ENCODE data around the gene BRI3. TPM values are rescaled to one million over a fixed set of nuclear protein-coding genes. Genes with fewer than 3 reads are reported as not detected.

Gene BRI3
- total RNA-seq, 1 experiment from 2014 or later, result 344 TPM

DNA sequence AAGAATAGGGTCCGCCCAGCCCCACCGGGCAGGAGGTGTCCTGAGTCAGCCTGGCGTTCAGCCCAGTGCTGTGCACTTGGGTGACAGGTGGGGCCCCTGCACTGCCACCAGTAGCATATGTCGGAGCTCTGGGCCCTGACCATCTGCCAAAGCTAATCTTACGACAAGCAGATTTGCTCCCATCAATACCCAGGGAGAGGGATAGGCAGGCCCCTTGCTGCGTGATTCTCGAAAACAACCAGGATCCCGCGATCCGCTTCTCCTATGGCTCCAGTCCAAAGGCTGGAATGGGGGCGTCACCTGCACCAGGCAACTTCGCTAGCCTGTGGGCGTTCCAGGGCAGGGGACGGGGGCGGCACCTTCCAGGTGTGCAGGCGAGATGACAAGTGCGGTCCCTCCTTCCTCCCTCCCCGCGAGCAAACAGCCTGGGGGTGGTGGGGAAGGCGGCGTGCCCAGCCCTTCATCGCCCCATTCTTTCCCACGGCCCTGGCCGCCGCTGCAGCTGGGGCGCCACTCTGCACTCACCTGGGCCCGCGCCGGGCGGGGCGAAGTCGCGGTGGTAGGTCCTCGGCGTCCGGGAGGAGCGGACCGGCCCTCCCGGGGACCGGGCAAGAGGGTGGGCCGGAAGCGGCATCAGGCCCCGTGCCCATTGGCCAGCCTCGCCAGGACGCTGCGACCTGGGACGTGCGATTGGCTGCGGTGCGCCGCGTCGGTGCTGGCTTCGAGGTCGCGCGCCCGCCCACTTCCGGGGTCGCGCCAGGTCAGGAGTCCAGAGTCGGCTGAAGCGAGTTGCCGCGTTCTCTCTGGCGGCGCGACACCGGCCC is 29.7 kb upstream of the BRI3 start, which contains the start of gene TECPR1:
Gene TECPR1, minus strand, starts transcription at position 632 of the 824 bp plus-strand sequence. CDS start 6,086 bp downstream, outside the sequence.
- Histone ChIP-seq H3K36me3 (ENCODE audit: control insufficient read depth, insufficient read depth, low read length) (no peaks in the 10 kb centered on the region; the same call in 1 of the 2 replicates), H3K9me3 (ENCODE audit: control insufficient read depth, insufficient read depth, low read depth, low read length) (no peaks in the 10 kb centered on the region), H3K27me3 (ENCODE audit: control insufficient read depth, insufficient read depth, low read length) (no peaks in the 10 kb centered on the region), H3K4me3 (ENCODE audit: low read depth in 2 of 2, low read length in 2 of 2) (peak within 1 kb of the TSS; percentile 76 to 93), H3K27ac (ENCODE audit: low read length) (peak within 1 kb of the TSS; percentile 73), H3K4me1 (ENCODE audit: control insufficient read depth, insufficient read depth, low read length) (peaks cover 9% of the 10 kb centered on the region)
- ChIA-PET CTCF (no interaction called here), POLR2A (no interaction called here)
- intact Hi-C loops (cut with micrococcal nuclease; ENCODE audit: unreplicated experiment), result no loop called here
- TF ChIP-seq TCF7L2 (IDR thresholded peaks at IDR 0.05; ENCODE audit: low read depth, low read length) (peak; percentile 45; the same call in 1 of the 2 replicates), SIN3A (IDR thresholded peaks at IDR 0.05; ENCODE audit: borderline replicate concordance, insufficient read depth, low read depth, low read length) (peak; percentile 48; the same call in 1 of the 2 replicates), POLR2AphosphoS5 (IDR thresholded peaks at IDR 0.05; ENCODE audit: low read depth, low read length) (0 out of 2 replicates have a peak, but pooled peaks have one; percentile 37)
- TF ChIP-seq, protein P1, sequence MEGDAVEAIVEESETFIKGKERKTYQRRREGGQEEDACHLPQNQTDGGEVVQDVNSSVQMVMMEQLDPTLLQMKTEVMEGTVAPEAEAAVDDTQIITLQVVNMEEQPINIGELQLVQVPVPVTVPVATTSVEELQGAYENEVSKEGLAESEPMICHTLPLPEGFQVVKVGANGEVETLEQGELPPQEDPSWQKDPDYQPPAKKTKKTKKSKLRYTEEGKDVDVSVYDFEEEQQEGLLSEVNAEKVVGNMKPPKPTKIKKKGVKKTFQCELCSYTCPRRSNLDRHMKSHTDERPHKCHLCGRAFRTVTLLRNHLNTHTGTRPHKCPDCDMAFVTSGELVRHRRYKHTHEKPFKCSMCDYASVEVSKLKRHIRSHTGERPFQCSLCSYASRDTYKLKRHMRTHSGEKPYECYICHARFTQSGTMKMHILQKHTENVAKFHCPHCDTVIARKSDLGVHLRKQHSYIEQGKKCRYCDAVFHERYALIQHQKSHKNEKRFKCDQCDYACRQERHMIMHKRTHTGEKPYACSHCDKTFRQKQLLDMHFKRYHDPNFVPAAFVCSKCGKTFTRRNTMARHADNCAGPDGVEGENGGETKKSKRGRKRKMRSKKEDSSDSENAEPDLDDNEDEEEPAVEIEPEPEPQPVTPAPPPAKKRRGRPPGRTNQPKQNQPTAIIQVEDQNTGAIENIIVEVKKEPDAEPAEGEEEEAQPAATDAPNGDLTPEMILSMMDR (IDR thresholded peaks at IDR 0.05), result no peak
- TF ChIP-seq, protein P2, sequence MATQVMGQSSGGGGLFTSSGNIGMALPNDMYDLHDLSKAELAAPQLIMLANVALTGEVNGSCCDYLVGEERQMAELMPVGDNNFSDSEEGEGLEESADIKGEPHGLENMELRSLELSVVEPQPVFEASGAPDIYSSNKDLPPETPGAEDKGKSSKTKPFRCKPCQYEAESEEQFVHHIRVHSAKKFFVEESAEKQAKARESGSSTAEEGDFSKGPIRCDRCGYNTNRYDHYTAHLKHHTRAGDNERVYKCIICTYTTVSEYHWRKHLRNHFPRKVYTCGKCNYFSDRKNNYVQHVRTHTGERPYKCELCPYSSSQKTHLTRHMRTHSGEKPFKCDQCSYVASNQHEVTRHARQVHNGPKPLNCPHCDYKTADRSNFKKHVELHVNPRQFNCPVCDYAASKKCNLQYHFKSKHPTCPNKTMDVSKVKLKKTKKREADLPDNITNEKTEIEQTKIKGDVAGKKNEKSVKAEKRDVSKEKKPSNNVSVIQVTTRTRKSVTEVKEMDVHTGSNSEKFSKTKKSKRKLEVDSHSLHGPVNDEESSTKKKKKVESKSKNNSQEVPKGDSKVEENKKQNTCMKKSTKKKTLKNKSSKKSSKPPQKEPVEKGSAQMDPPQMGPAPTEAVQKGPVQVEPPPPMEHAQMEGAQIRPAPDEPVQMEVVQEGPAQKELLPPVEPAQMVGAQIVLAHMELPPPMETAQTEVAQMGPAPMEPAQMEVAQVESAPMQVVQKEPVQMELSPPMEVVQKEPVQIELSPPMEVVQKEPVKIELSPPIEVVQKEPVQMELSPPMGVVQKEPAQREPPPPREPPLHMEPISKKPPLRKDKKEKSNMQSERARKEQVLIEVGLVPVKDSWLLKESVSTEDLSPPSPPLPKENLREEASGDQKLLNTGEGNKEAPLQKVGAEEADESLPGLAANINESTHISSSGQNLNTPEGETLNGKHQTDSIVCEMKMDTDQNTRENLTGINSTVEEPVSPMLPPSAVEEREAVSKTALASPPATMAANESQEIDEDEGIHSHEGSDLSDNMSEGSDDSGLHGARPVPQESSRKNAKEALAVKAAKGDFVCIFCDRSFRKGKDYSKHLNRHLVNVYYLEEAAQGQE (IDR thresholded peaks at IDR 0.05; ENCODE audit: insufficient read depth in 1 of 2, low read depth in 2 of 2, low read length in 1 of 2), result no peak
- DNase-seq (ENCODE audit: low read depth, low spot score) (peak; percentile 52), ATAC-seq (peak; percentile 100)
- in situ Hi-C loops (cut with HindIII; ENCODE audit: low pct_unique_long_range_greater_than_20kb, low sequenced_read_pairs), result no loop called here
- no TSS peak for BruUV-seq (replicated peaks)

DNA sequence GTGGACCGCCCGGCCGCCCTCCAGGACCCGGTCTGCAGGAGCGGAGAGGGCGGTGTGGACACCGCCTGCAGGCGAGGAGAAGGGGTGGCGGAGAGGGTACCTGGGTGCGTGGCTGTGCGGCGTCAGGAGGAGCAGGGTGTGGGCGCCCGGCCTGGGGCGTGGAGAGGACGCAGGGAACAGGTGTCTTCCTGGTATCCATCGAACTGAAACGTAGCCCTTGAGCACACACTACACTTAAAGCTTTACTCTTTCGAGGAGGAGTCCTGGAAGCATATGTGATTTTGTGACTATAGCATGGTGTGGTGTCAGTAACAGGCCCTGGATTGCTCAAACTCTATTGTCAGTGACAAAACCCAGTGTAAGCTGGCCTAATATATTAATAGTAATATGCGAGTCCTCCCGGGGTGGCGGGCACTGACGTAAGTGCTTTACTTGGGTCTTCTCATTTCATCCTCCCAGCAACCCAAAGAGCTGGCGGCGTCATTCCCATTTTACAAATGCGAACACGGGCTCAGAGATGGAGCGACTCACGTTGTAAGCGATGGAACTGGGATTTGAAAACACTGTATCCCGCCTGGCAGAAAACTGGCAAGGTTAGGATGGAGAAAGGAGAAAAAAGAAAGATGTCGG is 28.9 kb upstream of the BRI3 start:
- CTCF ChIA-PET, result no interaction called here
- Histone ChIP-seq H3K4me1 (ENCODE audit: control insufficient read depth, insufficient read depth, low read length) (peaks cover 9% of the 10 kb centered on the region), H3K27me3 (ENCODE audit: control insufficient read depth, insufficient read depth, low read length) (no peaks in the 10 kb centered on the region), H3K36me3 (ENCODE audit: control insufficient read depth, insufficient read depth, low read length) (no peaks in the 10 kb centered on the region; the same call in 1 of the 2 replicates), H3K27ac (ENCODE audit: low read length) (peak overlapping the region; percentile 52), H3K4me3 (ENCODE audit: low read depth in 2 of 2, low read length in 2 of 2) (peak overlapping the region; percentile 76 to 93), H3K9me3 (ENCODE audit: control insufficient read depth, insufficient read depth, low read depth, low read length) (no peaks in the 10 kb centered on the region)
- ATAC-seq (peak; percentile 68), DNase-seq (ENCODE audit: low read depth, low spot score) (no peak)
- in situ Hi-C loops (cut with HindIII; ENCODE audit: low pct_unique_long_range_greater_than_20kb, low sequenced_read_pairs) (no loop called here), intact Hi-C loops (cut with micrococcal nuclease; ENCODE audit: unreplicated experiment) (no loop called here)
- POLR2A ChIA-PET, result no interaction called here
- TSS peak; percentile 86 for BruUV-seq (replicated peaks)
- TF ChIP-seq, protein P2 (IDR thresholded peaks at IDR 0.05; ENCODE audit: insufficient read depth in 1 of 2, low read depth in 2 of 2, low read length in 1 of 2), result no peak
- TF ChIP-seq SIN3A (IDR thresholded peaks at IDR 0.05; ENCODE audit: borderline replicate concordance, insufficient read depth, low read depth, low read length) (no peak), POLR2AphosphoS5 (IDR thresholded peaks at IDR 0.05; ENCODE audit: low read depth, low read length) (no peak), TCF7L2 (IDR thresholded peaks at IDR 0.05; ENCODE audit: low read depth, low read length) (no peak)
- TF ChIP-seq, protein P1 (IDR thresholded peaks at IDR 0.05), result no peak
